HCT116 (cell line): ENCODE measurements around the gene SLBP. TPM values are rescaled to one million over a fixed set of nuclear protein-coding genes. Genes with fewer than 3 reads are reported as not detected.

Source experiments
- ATAC-seq: fragments of 200-7000 bp; cut with Tn5 transposase; 2 replicates; pipeline ENCODE4 v1.9.1; 2020; ENCODE audit warnings: mild to moderate bottlenecking, moderate library complexity
- BruUV-seq: library from RNA; stranded (reverse); fragments of 400-500 nt; replicated peaks from 2 replicates; lab custom pipeline; 2021; lab: Mats Ljungman, UMichigan
- CTCF ChIA-PET: fragments of 300-600 bp; sonication (Branson Sonifier 250); formaldehyde crosslinking; loops from one replicate; lab custom pipeline; 2021; ENCODE audit warnings: antibody characterized with exemption; lab: Charles Lee
- POLR2A ChIA-PET: fragments of 300-600, 350-600 bp; sonication (Branson Sonifier 250); formaldehyde crosslinking; loops from one replicate; lab custom pipeline; 2021; ENCODE audit warnings: antibody characterized with exemption; lab: Charles Lee
- RAD21 ChIA-PET, 2 experiments: fragments of 300-600 bp; sonication (Branson Sonifier 250); formaldehyde crosslinking; loops; one replicate each; lab custom pipeline; 2023; ENCODE audit warnings: low total read pairs in 2 of 2; ENCODE audit not compliant: uncharacterized antibody in 2 of 2, unreplicated experiment in 2 of 2, low non-redundant PET in 1 of 2; lab: Charles Lee
- DNase-seq: peaks from one replicate; pipeline ENCODE4 v3.0.0-alpha.2; 2010; ENCODE audit warnings: low read depth, low spot score
- H2AFZ ChIP-seq: fragments of 200-600 bp; shearing (Covaris generic), sonication (generic); 2 replicates; pipeline ENCODE4 v1.6.1; 2017; ENCODE audit warnings: low read depth, mixed run types, mixed read lengths, antibody characterized with exemption, low read length; ENCODE audit not compliant: poor library complexity, severe bottlenecking
- H3K27ac ChIP-seq: 2 replicates; pipeline ENCODE4 v1.5.1; 2012; ENCODE audit warnings: low read depth, low read length
- H3K27me3 ChIP-seq: fragments of 200-600 bp; sonication (generic); 2 replicates; pipeline ENCODE4 v1.6.1; 2016; ENCODE audit warnings: mixed run types, low read length, mixed read lengths; ENCODE audit not compliant: insufficient read depth
- H3K36me3 ChIP-seq, 2 experiments: fragments of 200-500 bp in 1 of 2; fragments of 200-600 bp in 1 of 2; sonication (Bioruptor generic) in 1 of 2; sonication (generic) in 1 of 2; 2 replicates each; pipeline versions ENCODE4 v1.5.1 to v1.6.1; 2014 to 2016; ENCODE audit warnings: low read length in 2 of 2, inconsistent platforms in 1 of 2, mixed read lengths in 1 of 2, mixed run types in 1 of 2; ENCODE audit not compliant: insufficient read depth in 2 of 2, control insufficient read depth in 1 of 2
- H3K4me1 ChIP-seq, 2 experiments: fragments of 200-600 bp in 1 of 2; sonication (generic) in 1 of 2; 2 replicates each; pipeline versions ENCODE4 v1.5.1 to v1.6.1; 2012 to 2017; ENCODE audit warnings: low read length in 2 of 2, inconsistent platforms in 1 of 2, mild to moderate bottlenecking in 1 of 2, mixed read lengths in 1 of 2, mixed run types in 1 of 2, moderate library complexity in 1 of 2; ENCODE audit not compliant: insufficient read depth in 2 of 2, control insufficient read depth in 1 of 2
- H3K4me2 ChIP-seq: fragments of 200-600 bp; sonication (generic); 2 replicates; pipeline ENCODE4 v1.6.1; 2017; ENCODE audit warnings: mixed run types, low read length, mixed read lengths
- H3K4me3 ChIP-seq, 2 experiments: fragments of 200-600 bp in 1 of 2; sonication (generic) in 1 of 2; replicated peaks in 1 of 2; 2 replicates each; pipeline ENCODE4 v1.5.1; 2011 to 2016; ENCODE audit warnings: low read length in 2 of 2, control low read depth in 1 of 2, low read depth in 1 of 2, mild to moderate bottlenecking in 1 of 2, mixed read lengths in 1 of 2, mixed run types in 1 of 2
- H3K79me2 ChIP-seq: fragments of 200-600 bp; sonication (generic); 2 replicates; pipeline ENCODE4 v1.6.1; 2017; ENCODE audit warnings: mild to moderate bottlenecking, mixed run types, low read length, moderate library complexity, mixed read lengths; ENCODE audit not compliant: insufficient read depth
- H3K9ac ChIP-seq: fragments of 200-600 bp; sonication (generic); 2 replicates; pipeline ENCODE4 v1.6.1; 2016; ENCODE audit warnings: low read length, mixed read lengths
- H3K9me2 ChIP-seq: fragments of 200-600 bp; sonication (generic), shearing (Covaris generic); 2 replicates; pipeline ENCODE4 v1.6.1; 2017; ENCODE audit warnings: mixed run types, mild to moderate bottlenecking, moderate library complexity; ENCODE audit not compliant: insufficient read depth
- H3K9me3 ChIP-seq, 2 experiments: fragments of 200-500 bp in 1 of 2; fragments of 200-600 bp in 1 of 2; sonication (Bioruptor generic) in 1 of 2; sonication (generic) in 1 of 2; 2 replicates each; pipeline ENCODE4 v1.6.1; 2014 to 2017; ENCODE audit warnings: low read length in 2 of 2, mixed read lengths in 2 of 2, inconsistent platforms in 1 of 2, low read depth in 1 of 2, mild to moderate bottlenecking in 1 of 2, mixed run types in 1 of 2, moderate library complexity in 1 of 2; ENCODE audit not compliant: control insufficient read depth in 1 of 2, insufficient read depth in 1 of 2
- H4K20me1 ChIP-seq: fragments of 200-600 bp; sonication (generic), shearing (Covaris generic); 2 replicates; pipeline ENCODE4 v1.6.1; 2017; ENCODE audit warnings: mixed run types, mild to moderate bottlenecking, moderate library complexity; ENCODE audit not compliant: insufficient read depth
- ATF3 ChIP-seq: IDR thresholded peaks from 2 replicates; pipeline ENCODE4 v1.6.1; 2012
- CBX3 ChIP-seq: IDR thresholded peaks from 2 replicates; pipeline ENCODE4 v1.6.1; 2012; ENCODE audit warnings: low read depth
- CEBPB ChIP-seq: IDR thresholded peaks from 2 replicates; pipeline ENCODE4 v1.6.1; 2012; ENCODE audit warnings: low read depth
- CTCF ChIP-seq, 3 experiments: fragments of 200-600 bp in 1 of 3; sonication (generic) in 1 of 3; IDR thresholded peaks in 2 of 3; conservative IDR thresholded peaks in 1 of 3; 2 replicates each; pipeline ENCODE4 v1.5.1; 2012 to 2017; ENCODE audit warnings: low read depth in 2 of 3, low read length in 2 of 3, antibody characterized with exemption in 1 of 3, borderline replicate concordance in 1 of 3, control low read depth in 1 of 3, mild to moderate bottlenecking in 1 of 3, mixed read lengths in 1 of 3, mixed run types in 1 of 3, moderate library complexity in 1 of 3; ENCODE audit not compliant: insufficient read depth in 1 of 3
- EGR1 ChIP-seq: IDR thresholded peaks from 2 replicates; pipeline ENCODE4 v1.6.1; 2012; ENCODE audit warnings: low read depth
- EZH2 ChIP-seq: fragments of 200-600 bp; sonication (generic); IDR thresholded peaks from 2 replicates; pipeline ENCODE4 v1.6.1; 2017; ENCODE audit warnings: antibody characterized with exemption, mixed run types
- EZH2phosphoT487 ChIP-seq: fragments of 200-600 bp; IDR thresholded peaks from 2 replicates; pipeline ENCODE4 v1.6.1; 2018; ENCODE audit warnings: antibody characterized with exemption, borderline replicate concordance
- FOSL1 ChIP-seq: IDR thresholded peaks from 2 replicates; pipeline ENCODE4 v1.6.1; 2012; ENCODE audit warnings: low read depth
- JUND ChIP-seq: IDR thresholded peaks from 2 replicates; pipeline ENCODE4 v1.6.1; 2012
- POLR2A ChIP-seq: IDR thresholded peaks from 2 replicates; pipeline ENCODE4 v1.7.0; 2011; ENCODE audit warnings: borderline replicate concordance; ENCODE audit not compliant: insufficient read depth, insufficient read length; ENCODE audit errors: extremely low read depth
- REST ChIP-seq: IDR thresholded peaks from 2 replicates; pipeline ENCODE4 v1.6.1; 2012; ENCODE audit warnings: low read depth
- SIN3A ChIP-seq: IDR thresholded peaks from 2 replicates; pipeline ENCODE4 v1.6.1; 2012; ENCODE audit warnings: low read depth
- SP1 ChIP-seq: IDR thresholded peaks from 2 replicates; pipeline ENCODE4 v1.6.1; 2012; ENCODE audit warnings: low read depth
- TCF7L2 ChIP-seq: IDR thresholded peaks from 2 replicates; pipeline ENCODE4 v1.7.0; 2011; ENCODE audit warnings: borderline replicate concordance, inconsistent platforms; ENCODE audit not compliant: insufficient read depth, insufficient read length; ENCODE audit errors: extremely low read depth
- YY1 ChIP-seq: IDR thresholded peaks from 2 replicates; pipeline ENCODE4 v1.6.1; 2011; ENCODE audit warnings: low read length, low read depth, moderate library complexity, mild to moderate bottlenecking; ENCODE audit not compliant: insufficient replicate concordance; ENCODE audit errors: extremely low read depth
- ZBTB33 ChIP-seq: IDR thresholded peaks from 2 replicates; pipeline ENCODE4 v1.6.1; 2011; ENCODE audit warnings: mild to moderate bottlenecking, low read length, moderate library complexity; ENCODE audit not compliant: insufficient replicate concordance; ENCODE audit errors: extremely low read depth
- ZFX ChIP-seq: fragments of 450-650 bp; IDR thresholded peaks from 2 replicates; pipeline ENCODE4 v1.6.1; 2017
- intact Hi-C: fragments of 100-400 bp; cut with micrococcal nuclease; formaldehyde crosslinking; loops from 2 replicates; pipeline ENCODE4 v1.10.0; 2022
- total RNA-seq: library from RNA; stranded (reverse); gene quantifications from one replicate; pipeline ENCODE4 v1.2.1, GENCODE V29; 2021; ENCODE audit not compliant: unreplicated experiment

The SLBP gene
- total RNA-seq, 1 experiment from 2014 or later, result 101 TPM

GRCh38 chr4:1711571-1712215 lies 426 bp downstream of the SLBP start:
- Histone ChIP-seq H3K27ac (peak overlapping the region; percentile 100), H3K9me3 (no peaks in the 10 kb centered on the region), H3K36me3 (peaks cover 2 to 19% of the 10 kb centered on the region in 2 experiments; a peak in 2 of 4 replicates), H3K27me3 (no peaks in the 10 kb centered on the region), H4K20me1 (peaks cover 21% of the 10 kb centered on the region; the same call in 1 of the 2 replicates), H3K4me1 (peaks cover 11 to 39% of the 10 kb centered on the region in 2 experiments; a peak in 3 of 4 replicates), H3K4me2 (peak overlapping the region; percentile 92), H2AFZ (no peak overlapping the region), H3K79me2 (peaks cover 88% of the 10 kb centered on the region), H3K4me3 (peak overlapping the region; percentile 71 to 98), H3K9me2 (no peaks in the 10 kb centered on the region), H3K9ac (peak overlapping the region; percentile 95)
- intact Hi-C loops, result no loop called here
- no TSS peak for BruUV-seq
- POLR2A ChIA-PET, result interaction anchor here (0.9 to 1.7 kb wide), 5 partner anchors 9 to 29 kb away, joined by 3 to 19 read pairs (median 5); partner anchors contain the start of genes TACC3 and TMEM129
- CTCF ChIA-PET, result interaction anchor here (0.7 to 1.8 kb wide), 4 partner anchors 15 to 199 kb away, joined by 3 to 10 read pairs (median 3); no protein-coding TSS in a partner anchor
- DNase-seq (no peak), ATAC-seq (peak; percentile 21)
- TF ChIP-seq EZH2phosphoT487 (no peak), CEBPB (no peak), TCF7L2 (peak; percentile 16), EGR1 (no peak), JUND (no peak), CTCF (IDR thresholded peaks at IDR 0.05 in 2 of 3, conservative IDR thresholded peaks at IDR 0.05 in 1 of 3; ENCODE audit: borderline replicate concordance in 1 of 3, insufficient read depth in 1 of 3, low read depth in 2 of 3, low read length in 2 of 3) (no peak), FOSL1 (no peak), EZH2 (no peak), SIN3A (no peak), ATF3 (no peak), ZFX (peak; percentile 82), POLR2A (no peak), SP1 (no peak), REST (no peak), YY1 (no peak), ZBTB33 (no peak), CBX3 (no peak)
- RAD21 ChIA-PET, result no interaction called here
